NCI-H1105 treated with DMSO at 0.1 percent for 48 hours (cell line): ENCODE data around the gene XPNPEP2.

Source experiments
- DNase-seq: peaks from one replicate; lab custom pipeline; 2025; lab: John Stamatoyannopoulos, UW

XPNPEP2 gene, protein sequence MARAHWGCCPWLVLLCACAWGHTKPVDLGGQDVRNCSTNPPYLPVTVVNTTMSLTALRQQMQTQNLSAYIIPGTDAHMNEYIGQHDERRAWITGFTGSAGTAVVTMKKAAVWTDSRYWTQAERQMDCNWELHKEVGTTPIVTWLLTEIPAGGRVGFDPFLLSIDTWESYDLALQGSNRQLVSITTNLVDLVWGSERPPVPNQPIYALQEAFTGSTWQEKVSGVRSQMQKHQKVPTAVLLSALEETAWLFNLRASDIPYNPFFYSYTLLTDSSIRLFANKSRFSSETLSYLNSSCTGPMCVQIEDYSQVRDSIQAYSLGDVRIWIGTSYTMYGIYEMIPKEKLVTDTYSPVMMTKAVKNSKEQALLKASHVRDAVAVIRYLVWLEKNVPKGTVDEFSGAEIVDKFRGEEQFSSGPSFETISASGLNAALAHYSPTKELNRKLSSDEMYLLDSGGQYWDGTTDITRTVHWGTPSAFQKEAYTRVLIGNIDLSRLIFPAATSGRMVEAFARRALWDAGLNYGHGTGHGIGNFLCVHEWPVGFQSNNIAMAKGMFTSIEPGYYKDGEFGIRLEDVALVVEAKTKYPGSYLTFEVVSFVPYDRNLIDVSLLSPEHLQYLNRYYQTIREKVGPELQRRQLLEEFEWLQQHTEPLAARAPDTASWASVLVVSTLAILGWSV

DNA sequence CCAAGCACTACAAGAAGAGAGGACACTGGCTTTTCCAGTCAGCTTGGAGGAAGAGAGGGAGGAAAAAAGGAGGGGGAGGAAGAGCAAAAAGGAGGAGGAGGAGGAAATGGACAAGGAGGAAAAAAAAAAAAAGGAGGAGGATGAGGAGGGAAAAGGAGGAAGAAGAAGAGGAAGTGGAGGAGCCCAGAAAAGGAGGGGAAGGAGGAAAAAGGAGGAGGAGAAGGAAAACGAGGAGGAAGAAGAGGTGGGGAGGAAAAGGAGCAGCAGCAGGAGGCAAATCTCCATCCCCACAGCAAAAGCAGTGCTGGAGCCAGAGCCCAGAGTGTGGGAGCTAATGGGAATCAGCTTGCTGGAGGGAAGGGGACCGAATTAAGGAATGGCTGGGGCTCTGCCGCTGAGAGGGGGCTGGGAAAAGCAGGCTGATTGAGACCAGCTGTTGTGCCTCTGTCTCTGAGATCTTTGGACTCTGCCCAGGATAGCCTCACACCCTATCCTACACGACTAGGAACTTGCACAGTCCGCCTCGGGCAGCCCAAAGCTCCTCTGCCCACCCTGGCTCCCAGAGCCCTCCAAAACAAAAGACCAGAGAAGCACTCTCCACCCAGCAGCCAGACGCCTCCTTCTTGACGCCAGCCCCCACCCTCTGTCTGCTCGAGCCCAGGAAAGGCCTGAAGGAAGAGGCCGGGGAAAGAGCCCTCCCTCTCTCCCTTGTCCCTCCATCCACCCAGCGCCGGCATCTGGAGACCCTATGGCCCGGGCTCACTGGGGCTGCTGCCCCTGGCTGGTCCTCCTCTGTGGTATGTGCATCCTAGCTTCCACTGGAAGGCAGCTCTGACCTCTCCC is at the start of gene XPNPEP2:
TSS of gene XPNPEP2 (plus strand) at position 514 of the 843 bp plus-strand sequence. CDS start at position 749, 235 bp downstream.
- DNase-seq, result no peak

DNA sequence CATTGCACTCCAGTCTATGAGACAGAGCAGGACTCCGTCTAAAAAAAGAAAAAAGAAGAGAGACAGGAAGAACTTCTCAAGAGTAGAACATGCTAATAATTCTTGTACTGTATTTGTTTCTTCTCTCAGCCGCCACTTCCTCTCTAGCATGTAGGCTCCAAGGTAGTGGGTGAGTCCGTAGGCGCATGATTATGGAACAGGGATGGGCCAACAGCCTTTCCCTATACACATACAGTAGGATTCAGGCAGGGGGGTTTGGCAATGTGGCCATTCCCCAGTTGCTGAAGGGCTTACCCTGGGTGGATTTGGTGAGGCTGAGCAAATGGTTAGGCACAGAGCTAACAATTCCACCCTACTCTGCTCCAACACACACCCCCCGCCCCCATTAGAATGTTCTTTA is 49.0 kb upstream of the XPNPEP2 start:
- DNase-seq, result no peak

DNA sequence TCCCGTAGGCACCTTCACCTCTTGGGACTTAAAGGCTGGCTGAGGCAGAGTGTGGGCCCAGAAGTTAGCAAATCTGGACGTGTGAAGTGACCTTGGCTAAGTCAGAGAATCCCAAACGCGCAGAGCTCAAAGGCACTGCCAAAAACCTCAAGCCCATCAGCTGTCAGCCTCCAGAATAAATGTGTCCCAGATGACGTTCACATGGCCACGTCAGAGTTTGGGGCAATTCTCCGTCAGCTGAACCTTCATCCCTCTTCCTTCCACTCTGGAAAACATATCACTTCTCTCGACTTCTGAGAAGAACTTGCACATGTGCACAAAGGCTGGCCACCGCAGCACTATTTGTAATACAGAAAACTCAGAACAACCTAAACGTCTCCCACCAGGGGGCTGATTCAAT is 48.3 kb upstream of the XPNPEP2 start:
- DNase-seq, result no peak

DNA sequence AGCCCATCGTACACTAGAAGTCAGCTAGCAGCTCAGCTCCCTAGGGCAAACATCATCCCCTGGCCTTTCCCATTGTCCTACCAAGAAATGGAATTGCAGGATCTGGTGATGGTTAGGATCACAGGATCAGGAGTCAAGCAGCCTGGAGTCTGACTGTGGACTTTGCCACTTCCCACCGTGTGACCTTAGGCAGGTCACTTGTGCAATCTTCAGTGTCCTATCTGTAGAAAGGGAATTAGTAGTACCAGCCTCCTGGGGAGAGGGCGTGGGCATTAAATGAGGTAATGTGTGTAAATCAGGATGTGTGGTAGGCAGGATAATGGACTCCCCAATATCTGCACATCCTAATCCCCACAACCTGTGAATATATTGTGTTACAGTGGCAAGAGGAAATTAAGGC is 45.4 kb upstream of the XPNPEP2 start:
- no peak for DNase-seq

DNA sequence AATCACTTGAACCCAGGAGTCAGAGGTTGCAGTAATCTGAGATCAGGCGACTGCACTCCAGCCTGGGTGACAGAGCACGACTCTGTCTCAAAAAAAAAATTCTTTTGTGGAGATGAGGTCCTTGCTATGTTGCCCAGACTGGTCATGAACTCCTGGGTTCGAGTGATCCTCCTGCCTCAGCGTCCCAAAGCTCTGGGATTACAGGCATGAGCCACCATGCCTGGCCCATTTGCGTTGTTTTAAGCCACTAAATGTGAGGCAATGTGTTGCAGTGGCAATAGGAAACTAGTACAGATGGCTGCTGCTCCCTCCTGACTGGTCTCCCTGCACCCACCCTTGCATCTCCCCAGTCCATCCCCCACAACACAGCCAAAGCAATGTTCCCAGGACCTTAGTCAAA is 44.0 kb upstream of the XPNPEP2 start:
- no peak for DNase-seq

DNA sequence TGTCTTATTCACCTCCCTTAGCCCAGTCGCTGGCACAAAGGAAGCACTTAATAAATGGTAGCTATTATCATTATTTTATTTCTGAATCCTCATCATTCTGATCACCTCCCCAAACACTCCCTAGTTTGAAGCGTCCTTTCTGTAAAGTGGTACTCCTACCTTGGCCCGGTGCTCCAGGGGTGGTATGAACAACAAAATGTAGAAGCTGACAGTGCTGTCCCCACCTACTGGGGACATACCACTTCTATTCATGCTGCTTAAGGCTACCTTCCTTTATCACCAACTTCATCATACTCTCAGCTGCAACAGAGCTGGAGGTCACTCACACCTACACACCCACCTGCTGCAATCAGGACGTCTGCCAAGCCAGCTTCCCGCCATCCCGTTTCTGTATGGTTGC is 43.2 kb upstream of the XPNPEP2 start:
- no peak for DNase-seq

DNA sequence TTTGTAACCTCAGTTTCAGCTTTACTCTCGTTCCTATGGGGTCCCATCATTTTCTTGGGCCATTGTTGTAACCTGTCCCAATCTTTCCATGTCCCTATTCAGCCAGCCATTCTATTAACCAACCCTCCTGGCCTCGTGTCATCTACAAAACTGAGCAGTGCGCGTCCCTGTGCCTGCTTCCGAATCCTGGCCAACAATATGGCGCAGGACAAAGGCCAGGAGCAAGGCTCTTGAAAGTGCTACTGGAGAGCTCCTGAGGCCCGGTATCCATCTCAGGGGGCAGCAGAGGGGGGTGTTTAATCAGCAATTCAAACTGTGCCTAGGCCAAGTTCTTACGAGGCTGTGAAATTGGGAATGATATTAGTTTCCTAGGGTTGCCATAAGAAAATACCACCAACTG is 42.8 kb upstream of the XPNPEP2 start:
- no peak for DNase-seq

DNA sequence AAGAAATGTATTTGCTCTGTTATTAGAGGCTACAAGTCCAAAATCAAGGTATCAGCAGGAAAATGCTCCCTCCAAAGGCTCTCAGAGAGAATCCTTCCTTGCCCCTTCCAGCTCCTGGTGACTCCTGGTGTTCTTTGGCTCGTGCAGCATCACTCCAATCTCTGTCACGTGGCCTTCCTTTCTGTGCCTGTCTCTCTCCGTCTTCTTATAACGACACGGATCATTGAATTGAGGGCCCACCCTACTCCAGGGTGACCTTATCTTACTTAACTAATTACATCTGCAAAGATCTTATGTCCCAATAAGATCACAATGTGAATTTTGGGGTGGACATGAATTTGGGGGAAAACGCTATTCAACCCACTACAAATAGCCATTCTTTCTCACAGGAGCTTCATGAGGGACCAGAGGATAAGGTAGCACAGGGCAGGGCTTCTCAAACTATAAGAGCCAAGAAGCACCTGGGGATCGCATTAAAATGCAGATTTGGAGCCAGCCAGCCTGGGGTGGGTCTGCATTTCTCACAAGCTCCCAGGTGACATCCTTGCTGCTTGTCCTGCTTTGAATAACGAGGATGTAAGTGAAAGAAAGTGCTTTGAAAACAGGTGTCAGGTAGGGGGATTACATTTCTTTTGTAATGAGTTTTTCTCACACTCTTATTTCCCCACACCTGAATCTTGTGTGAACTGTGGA is 42.2 kb upstream of the XPNPEP2 start:
- DNase-seq, result no peak

DNA sequence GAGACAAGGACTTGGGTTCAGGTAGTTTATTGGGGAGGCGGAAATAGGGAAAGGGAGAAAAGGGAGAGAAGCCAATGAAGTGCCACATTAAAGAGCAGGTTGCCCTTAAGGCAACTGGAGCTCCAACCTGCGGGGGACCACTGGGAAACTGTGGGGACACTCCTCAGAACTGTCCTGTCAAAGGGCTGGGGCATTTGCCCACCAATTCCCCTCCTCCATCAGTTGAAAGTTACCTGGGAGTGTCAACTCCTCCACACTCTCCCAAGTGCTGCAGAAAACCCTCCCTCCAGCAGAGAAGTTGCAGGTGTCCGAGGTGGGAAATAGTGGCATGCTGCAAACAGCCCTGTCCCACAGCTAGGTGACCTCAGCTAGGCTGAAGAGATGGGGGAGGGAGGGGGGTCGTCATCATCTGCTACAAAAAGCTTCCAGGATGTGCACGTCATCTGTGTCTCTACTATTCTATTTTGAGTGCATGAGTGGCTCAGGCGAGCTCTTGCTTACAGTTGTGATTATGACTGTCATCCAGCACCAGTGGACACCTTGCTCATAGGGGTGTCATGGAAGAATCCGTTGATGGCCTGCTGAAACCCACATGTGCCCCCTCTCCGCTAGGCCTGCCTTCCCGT is 41.5 kb upstream of the XPNPEP2 start:
- no peak for DNase-seq

DNA sequence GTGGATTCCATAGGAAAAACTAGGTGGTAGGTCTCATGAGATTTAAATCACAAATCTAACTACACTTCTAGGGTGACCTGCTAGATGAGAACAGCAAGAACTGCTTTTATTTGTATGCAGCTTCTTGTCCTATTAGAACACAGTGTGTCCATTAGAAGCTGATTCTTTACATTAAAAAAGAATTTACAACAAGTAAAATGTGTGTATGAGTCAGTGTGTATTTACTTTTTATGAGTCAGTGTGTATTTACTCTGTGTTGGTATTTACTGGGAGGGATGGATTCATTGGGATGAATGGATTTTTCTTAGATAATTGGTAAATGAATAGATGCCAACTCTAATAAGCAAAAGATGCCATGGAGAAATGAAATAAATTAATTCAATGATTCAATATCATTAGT is 40.6 kb upstream of the XPNPEP2 start:
- no peak for DNase-seq

DNA sequence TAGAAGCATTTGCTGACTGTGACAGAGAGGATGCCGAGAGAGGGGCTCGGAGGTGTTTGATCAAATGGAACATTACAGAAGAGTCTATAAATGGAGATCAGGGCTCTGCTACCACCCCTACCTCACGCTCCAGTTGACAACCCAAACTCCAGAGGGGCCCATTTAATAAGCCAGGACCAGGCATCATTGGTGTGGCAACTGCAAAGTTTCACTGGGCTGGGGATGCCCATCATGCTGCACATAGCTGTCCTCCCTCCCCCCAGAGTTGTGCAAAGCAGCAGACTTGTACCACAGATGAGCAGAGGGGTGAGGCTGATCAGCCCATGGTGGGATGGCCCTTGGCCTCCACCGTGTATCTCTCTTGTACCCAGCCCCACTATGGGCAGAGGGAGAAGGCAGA is 38.2 kb upstream of the XPNPEP2 start:
- DNase-seq, result no peak

DNA sequence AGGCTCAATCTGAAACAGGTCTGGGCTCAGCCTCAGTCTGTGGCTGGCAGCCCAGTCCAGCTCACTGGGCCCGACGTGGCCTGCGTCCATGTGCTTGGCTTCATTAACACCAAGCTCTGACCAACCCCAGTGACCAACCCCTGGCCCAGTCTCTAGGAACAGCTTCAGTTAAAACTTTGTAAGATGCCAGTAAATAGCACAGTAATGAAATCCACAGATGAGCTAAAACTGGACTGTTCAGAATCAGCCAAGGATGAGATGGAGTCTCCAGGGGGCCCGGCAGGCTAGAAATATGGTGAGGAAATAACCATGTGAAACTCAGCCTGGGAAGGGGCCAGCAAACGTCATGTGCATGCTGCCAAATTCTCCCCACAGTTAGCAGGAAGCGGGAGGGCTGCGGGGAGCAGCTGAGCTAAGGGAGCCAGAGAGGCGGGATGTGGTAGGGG is 37.1 kb upstream of the XPNPEP2 start:
- no peak for DNase-seq

DNA sequence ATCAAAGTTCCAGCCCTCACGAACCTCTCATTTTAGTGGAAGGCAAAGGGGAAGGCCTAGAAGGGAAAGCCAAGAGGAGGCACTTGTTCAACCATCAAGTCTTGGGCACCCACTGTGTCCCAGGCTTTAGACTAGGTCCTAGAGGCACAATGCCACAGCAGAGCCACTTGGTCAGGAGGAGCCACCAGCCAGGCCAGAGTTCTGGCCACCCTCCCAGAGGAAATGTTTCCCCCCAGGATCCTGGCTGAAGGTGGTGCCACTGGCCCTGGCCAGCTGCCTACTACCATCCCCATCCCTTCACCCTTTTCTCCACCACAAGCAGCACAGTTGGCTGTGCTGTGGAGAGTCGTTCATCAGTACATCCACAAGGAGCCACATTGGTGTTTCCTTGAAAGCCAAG is 34.3 kb upstream of the XPNPEP2 start:
- DNase-seq, result no peak

DNA sequence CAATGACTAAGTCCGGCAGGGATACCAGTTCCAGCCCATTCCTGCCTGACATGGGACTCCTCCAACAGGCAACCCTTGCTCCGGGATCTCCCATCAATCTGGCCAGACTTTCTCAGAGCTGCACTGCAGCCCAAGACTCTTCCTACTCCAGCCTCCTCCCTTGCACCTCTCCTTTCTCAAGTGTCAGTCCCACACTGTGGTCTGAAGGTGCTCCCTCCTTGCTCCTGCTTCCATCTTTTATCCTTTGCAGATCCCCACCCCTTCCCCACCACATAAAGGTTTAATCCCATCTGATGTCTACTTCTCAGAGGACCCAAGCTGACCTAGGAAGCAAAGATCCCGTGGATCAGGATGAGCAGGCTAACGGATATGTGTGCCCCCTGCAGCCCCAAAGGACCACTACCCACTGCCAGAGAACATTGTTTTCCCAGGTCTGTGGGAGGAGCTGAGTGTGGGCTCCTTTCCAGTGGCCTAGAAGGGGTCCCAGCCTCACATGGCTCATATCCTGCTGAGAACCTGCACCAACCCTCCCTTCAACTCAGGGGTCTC is 33.3 kb upstream of the XPNPEP2 start:
- DNase-seq, result no peak

DNA sequence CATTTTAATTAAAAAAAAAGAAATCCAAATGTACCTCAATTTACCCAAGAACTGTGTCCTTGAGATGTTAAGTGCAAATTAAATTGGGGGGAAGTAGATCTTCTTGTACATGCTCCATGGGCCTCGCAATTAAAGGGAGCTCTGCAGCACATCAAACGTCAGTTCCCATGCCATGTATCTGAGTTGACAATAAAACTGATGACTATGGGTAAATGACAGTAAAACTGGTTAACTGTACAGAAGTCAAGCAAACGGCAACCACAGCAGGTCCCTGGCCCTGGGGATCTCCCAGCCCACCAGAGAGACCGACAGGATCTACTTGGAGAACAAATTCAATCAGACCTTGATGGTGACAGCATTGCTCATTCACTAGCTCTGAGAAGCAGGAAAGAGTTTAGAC is 32.8 kb upstream of the XPNPEP2 start:
- no peak for DNase-seq

DNA sequence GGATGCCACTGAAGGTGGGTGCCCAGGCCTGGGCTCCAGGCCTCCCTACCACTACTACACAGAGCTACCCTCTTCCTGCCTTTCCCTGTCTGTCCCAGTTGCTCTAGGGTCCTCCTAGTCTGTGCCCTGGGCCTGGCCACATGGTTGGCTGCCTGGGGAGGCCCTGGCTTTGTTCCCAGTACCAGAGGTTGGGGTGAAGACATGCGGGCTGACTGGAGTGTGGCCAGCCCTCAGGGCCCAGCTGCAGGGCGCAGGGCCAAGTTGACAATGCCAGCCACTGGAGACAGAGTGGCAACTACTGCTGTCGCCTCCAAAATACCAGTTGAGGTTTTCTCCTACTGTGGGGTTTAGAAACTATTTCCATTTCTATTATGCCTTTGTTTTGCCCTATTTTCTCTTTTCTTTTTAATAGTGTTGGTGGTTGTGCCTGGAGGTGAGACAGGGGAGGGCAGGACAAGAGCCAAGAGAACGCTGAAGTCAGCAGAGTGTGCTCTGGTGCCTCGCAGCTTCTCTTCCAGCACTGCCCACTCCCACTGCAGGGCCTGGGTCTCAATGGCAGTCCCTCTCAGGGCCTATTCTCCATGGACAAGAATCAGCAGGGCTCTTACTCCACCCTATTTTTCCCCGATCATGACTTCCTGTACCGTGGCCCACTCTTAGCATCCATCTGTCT is 32.2 kb upstream of the XPNPEP2 start:
- peak; percentile 60 for DNase-seq

DNA sequence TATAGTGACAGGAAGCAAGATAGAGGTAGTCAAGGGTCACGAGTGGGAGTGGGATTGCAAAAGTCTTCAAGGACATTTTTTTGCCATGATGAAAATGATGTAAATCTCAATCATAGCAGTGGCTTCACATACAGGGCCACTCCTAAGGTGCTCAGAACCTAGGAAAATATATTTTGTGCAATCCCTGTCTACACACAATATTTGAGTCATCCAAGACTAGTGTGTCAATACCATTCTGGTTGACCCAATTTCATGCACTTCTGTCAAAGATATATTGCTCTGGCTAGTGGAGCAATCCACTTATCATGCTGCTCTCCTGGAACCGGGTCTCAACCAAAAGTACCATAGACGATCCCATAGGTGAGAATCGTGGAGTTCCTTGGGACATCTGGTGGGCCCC is 24.2 kb upstream of the XPNPEP2 start:
- DNase-seq, result no peak

DNA sequence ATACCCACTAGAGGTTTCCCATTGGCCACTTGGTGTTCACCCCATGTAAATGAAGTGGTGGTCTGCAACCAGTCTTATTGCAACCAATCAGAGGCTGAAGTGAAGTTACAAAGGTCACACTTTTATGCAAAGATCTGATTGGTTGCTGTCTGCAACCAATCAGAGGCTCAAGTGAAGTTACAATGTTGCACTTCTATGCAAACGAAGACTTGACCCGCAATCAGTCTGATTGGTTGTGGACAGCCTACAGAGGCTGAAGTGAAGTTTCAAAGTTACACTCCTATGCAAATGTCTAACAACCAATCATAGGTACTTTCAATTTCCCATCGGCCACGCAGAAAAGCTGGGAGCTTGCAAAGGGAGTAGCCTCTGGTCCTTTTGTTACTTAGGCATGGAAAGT is 22.3 kb upstream of the XPNPEP2 start:
- no peak for DNase-seq

DNA sequence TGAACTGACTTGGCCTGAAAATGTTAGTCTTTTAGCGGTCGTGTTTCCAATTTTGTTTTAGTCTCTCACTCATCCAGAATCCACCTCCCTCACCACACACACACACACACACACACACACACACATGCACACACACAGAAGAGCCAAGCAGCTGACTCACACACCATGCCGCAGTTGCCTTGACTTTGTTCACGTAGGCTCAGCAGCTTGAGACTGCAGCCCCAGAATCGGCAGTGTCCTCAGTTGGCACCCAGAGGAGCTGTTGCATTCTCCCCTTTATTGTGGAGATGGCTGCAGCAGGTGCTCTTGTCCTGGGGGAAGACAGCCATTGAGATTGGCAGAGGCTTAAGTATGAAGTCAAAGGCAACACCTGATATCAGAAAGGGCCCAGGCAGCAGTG is 20.9 kb upstream of the XPNPEP2 start:
- DNase-seq, result no peak

DNA sequence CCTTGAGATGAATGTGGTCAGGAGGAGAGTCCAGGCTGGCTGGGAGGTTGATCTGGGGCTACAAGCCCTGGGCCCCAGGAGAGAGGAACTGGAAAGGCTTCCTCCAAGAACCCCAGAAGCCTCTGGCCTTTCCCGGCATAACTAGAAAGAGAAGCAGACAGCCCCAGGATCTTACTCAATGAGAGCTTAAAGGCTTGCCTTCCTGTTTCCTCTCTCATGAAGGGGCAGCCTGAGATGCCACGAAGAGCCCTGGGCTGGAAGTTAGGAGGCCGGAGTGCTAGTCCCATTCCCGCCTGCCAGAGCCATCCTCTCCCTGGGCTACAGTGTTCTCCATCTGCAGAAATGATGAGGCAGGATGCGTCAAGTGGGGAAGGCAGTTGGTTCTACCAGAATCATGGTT is 20.1 kb upstream of the XPNPEP2 start:
- no peak for DNase-seq

DNA sequence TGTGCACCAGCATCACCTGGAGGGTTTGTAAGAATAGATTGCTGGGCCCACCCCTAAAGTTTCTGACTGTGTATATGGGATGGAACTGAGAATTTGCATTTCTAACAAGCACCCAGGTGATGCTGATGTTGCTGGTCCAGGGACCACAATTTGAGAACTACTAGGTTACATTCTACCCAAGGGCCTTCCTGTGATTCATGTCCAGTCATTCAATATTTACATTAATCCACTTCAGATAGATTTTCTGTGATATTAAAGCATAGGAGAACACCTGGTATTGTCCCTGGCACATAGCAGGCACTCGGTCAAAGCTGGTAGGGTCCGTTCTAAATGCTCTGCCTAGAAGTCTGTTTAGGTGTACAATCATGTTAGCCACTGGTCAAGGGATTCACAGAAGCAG is 19.5 kb upstream of the XPNPEP2 start:
- DNase-seq, result no peak
